Stimulated activated CD4-positive, alpha-beta T cell treated with anti-CD3 and anti-CD28 coated beads, Interleukin-12 subunit alpha, Interleukin-12 subunit beta, amount 100 ng/mL, for 4 hours (primary cell): ENCODE measurements around the gene PLS1.
"Not testable (repeated sequence)": the region's sequence is repeated elsewhere in the genome, so short reads cannot be mapped to it uniquely, and the experiment has no call there.

Experiments
- DNase-seq: peaks from one replicate; pipeline ENCODE4 v3.0.0-alpha.2; 2020

PLS1 gene

GRCh38 chr3:142706321-142707127, 110.3 kb downstream of the PLS1 start:
- DNase-seq = no peak

GRCh38 chr3:142709207-142709606, 113.0 kb downstream of the PLS1 start:
- no peak for DNase-seq

- not testable (repeated sequence) for DNase-seq
These were observed 118.7 kb downstream of the PLS1 start for GRCh38 chr3:142714882-142715281.

- no peak for DNase-seq
These were observed 119.9 kb downstream of the PLS1 start for GRCh38 chr3:142716102-142716501.

- DNase-seq = peak; percentile 66
These were observed 127.4 kb downstream of the PLS1 start for GRCh38 chr3:142723665-142723967.

- peak; percentile 38 for DNase-seq
These were observed 127.9 kb downstream of the PLS1 start, which contains the start of gene TRPC1 for GRCh38 chr3:142723968-142724681. Gene TRPC1 (plus strand): TSS chr3:142724034. CDS start chr3:142724560, 526 bp downstream.

- peak; percentile 20 for DNase-seq
These were observed 128.6 kb downstream of the PLS1 start for GRCh38 chr3:142724682-142725356.

- no peak for DNase-seq
These were observed 129.2 kb downstream of the PLS1 start for GRCh38 chr3:142725357-142725739.

- no peak for DNase-seq
These were observed 129.8 kb downstream of the PLS1 start for GRCh38 chr3:142726017-142726416.

- DNase-seq = no peak
These were observed 135.9 kb downstream of the PLS1 start for GRCh38 chr3:142732066-142732465.

- DNase-seq = no peak
These were observed 138.6 kb downstream of the PLS1 start for GRCh38 chr3:142734834-142735233.

GRCh38 chr3:142735462-142735861, 139.3 kb downstream of the PLS1 start:
- no peak for DNase-seq

- no peak for DNase-seq
These were observed 142.2 kb downstream of the PLS1 start for GRCh38 chr3:142738396-142738795.

- no peak for DNase-seq
These were observed 150.5 kb downstream of the PLS1 start for GRCh38 chr3:142746646-142747045.

GRCh38 chr3:142750531-142750930, 154.3 kb downstream of the PLS1 start:
- not testable (repeated sequence) for DNase-seq

- not testable (repeated sequence) for DNase-seq
These were observed 156.4 kb downstream of the PLS1 start for GRCh38 chr3:142752605-142753004.

- DNase-seq = no peak
These were observed 158.3 kb downstream of the PLS1 start for GRCh38 chr3:142754494-142754893.
